ENCODE measurements around the gene GJC1. TPM values are rescaled to one million over a fixed set of nuclear protein-coding genes. Genes with fewer than 3 reads are reported as not detected.
A peak's percentile ranks its signal among the peaks of the same experiment; 100 is the strongest.
"Not testable (repeated sequence)": the region's sequence is repeated elsewhere in the genome, so short reads cannot be mapped to it uniquely, and the experiment has no call there.

GJC1 gene
- total RNA-seq, 1 experiment from 2014 or later, result 31.6 TPM

DNA sequence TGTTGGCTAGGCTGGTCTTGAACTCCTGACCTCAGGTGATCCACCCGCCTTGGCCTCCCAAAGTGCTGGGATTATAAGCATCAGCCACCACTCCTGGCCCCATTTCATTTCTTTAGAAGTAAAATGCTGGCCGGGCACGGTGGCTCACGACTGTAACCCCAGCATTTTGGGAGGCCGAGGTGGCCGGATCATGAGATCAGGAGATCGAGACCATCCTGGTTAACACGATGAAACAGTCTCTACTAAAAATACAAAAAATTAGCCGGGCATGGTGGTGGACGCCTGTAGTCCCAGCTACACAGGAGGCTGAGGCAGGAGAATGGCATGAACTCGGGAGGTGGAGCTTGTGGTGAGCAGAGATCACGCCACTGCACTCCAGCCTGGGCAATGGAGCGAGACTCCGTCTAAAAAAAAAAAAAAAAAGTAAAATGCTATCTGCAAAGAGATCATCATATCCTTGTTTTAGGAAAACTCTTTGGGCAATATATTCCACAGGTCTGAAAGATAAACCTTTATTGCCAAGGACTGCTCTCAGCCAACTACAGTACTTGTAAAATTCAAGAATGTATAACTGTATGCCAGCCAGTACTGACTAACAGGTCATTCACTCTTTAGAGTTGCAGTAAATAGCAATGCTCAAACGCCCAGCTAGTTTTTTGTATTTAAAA lies 3.8 kb downstream of the GJC1 start:
- Histone ChIP-seq H3K4me3 (ENCODE audit: low read depth, low read length, poor library complexity, severe bottlenecking) (no peak overlapping the region), H3K36me3 (ENCODE audit: insufficient read depth, low read length, poor library complexity, severe bottlenecking) (no peaks in the 10 kb centered on the region), H3K27me3 (replicated peaks; ENCODE audit: insufficient read depth, low read depth, low read length, poor library complexity) (no peaks in the 10 kb centered on the region), H3K4me1 (ENCODE audit: insufficient read depth, low read length, poor library complexity, severe bottlenecking) (peaks cover 9% of the 10 kb centered on the region), H3K27ac (ENCODE audit: low read depth, low read length, poor library complexity, severe bottlenecking) (no peak overlapping the region), H3K9me3 (ENCODE audit: low read depth, low read length, poor library complexity, severe bottlenecking) (no peaks in the 10 kb centered on the region)
- TF ChIP-seq, protein P1, sequence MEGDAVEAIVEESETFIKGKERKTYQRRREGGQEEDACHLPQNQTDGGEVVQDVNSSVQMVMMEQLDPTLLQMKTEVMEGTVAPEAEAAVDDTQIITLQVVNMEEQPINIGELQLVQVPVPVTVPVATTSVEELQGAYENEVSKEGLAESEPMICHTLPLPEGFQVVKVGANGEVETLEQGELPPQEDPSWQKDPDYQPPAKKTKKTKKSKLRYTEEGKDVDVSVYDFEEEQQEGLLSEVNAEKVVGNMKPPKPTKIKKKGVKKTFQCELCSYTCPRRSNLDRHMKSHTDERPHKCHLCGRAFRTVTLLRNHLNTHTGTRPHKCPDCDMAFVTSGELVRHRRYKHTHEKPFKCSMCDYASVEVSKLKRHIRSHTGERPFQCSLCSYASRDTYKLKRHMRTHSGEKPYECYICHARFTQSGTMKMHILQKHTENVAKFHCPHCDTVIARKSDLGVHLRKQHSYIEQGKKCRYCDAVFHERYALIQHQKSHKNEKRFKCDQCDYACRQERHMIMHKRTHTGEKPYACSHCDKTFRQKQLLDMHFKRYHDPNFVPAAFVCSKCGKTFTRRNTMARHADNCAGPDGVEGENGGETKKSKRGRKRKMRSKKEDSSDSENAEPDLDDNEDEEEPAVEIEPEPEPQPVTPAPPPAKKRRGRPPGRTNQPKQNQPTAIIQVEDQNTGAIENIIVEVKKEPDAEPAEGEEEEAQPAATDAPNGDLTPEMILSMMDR (conservative IDR thresholded peaks at IDR 0.05; ENCODE audit: low read depth, low read length), result no peak
- no peak for TF ChIP-seq EZH2 (IDR thresholded peaks at IDR 0.05; ENCODE audit: borderline replicate concordance, low read depth, low read length, poor library complexity, severe bottlenecking)
- CTCF ChIA-PET, result no interaction called here
- intact Hi-C loops (cut with micrococcal nuclease; ENCODE audit: unreplicated experiment), result no loop called here
- no peak for DNase-seq (ENCODE audit: low spot score)
- no TSS peak for BruUV-seq (replicated peaks)
- POLR2A ChIA-PET (ENCODE audit: low non-redundant PET), result interaction anchor here (0.7 kb wide), 1 partner anchor 59 kb away, joined by 4 read pairs; no protein-coding TSS in a partner anchor

DNA sequence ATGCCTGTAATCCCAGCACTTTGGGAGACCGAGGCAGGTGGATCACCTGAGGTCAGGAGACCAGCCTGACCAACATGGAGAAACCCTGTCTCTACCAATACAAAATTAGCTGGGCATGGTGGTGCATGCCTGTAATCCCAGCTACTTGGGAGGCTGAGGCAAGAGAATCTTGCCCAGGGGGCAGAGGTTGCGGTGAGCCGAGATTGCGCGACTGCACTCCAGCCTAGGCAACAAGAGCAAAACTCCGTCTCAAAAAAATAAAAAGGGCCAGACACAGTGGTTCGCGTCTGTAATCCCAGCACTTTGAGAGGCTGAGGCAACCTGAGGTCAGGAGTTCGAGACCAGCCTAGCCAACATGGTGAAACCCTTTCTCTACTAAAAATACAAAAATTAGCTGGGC lies 4.9 kb downstream of the GJC1 start:
- H3K36me3 ChIP-seq (ENCODE audit: insufficient read depth, low read length, poor library complexity, severe bottlenecking); H3K4me3 ChIP-seq (ENCODE audit: low read depth, low read length, poor library complexity, severe bottlenecking); BruUV-seq (replicated peaks); H3K27ac ChIP-seq (ENCODE audit: low read depth, low read length, poor library complexity, severe bottlenecking); H3K27me3 ChIP-seq (replicated peaks; ENCODE audit: insufficient read depth, low read depth, low read length, poor library complexity); intact Hi-C loops (cut with micrococcal nuclease; ENCODE audit: unreplicated experiment); DNase-seq (ENCODE audit: low spot score); POLR2A ChIA-PET (ENCODE audit: low non-redundant PET); CTCF ChIA-PET; H3K9me3 ChIP-seq (ENCODE audit: low read depth, low read length, poor library complexity, severe bottlenecking): not testable (repeated sequence)
- H3K4me1 ChIP-seq (ENCODE audit: insufficient read depth, low read length, poor library complexity, severe bottlenecking), result peaks cover 19% of the 10 kb centered on the region

DNA sequence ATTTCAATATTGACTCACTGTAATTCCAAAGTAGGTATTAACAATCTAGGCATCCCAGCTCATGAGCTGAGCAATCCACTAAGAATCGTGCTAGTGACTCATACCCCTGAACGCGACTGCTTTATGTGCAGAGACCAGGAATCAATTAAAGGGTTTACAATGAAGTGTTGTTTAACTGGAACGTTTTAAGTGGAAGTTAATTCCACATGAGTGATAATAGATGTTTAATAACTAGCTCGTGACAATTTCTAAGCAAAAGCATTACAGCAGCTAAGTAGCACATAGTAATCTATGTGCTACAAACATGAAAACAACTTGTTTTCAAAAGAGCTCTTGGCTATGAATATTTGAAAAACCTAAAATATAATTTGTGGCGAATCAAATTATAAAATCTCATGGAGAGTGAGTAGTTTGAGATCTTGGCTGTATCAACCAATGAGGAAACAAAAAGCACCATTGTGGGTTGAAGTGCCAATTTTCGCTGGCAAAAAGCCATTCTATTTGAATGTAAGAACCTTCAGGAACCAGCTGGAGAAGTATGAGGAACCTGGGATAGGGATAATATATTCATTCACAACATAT lies 9.4 kb downstream of the GJC1 start:
- no peaks in the 10 kb centered on the region for H3K27me3 ChIP-seq (replicated peaks; ENCODE audit: insufficient read depth, low read depth, low read length, poor library complexity)
- peaks cover 12% of the 10 kb centered on the region for H3K4me1 ChIP-seq (ENCODE audit: insufficient read depth, low read length, poor library complexity, severe bottlenecking)
- POLR2A ChIA-PET (ENCODE audit: low non-redundant PET), result no interaction called here
- peak; percentile 78 for DNase-seq (ENCODE audit: low spot score)
- H3K27ac ChIP-seq (ENCODE audit: low read depth, low read length, poor library complexity, severe bottlenecking), result no peak overlapping the region
- TF ChIP-seq, protein P1 (conservative IDR thresholded peaks at IDR 0.05; ENCODE audit: low read depth, low read length), result no peak
- no peak for TF ChIP-seq EZH2 (IDR thresholded peaks at IDR 0.05; ENCODE audit: borderline replicate concordance, low read depth, low read length, poor library complexity, severe bottlenecking)
- no peaks in the 10 kb centered on the region for H3K36me3 ChIP-seq (ENCODE audit: insufficient read depth, low read length, poor library complexity, severe bottlenecking)
- no peak overlapping the region for H3K4me3 ChIP-seq (ENCODE audit: low read depth, low read length, poor library complexity, severe bottlenecking)
- no TSS peak for BruUV-seq (replicated peaks)
- no peaks in the 10 kb centered on the region for H3K9me3 ChIP-seq (ENCODE audit: low read depth, low read length, poor library complexity, severe bottlenecking)
- CTCF ChIA-PET, result interaction anchor here (0.6 kb wide), 1 partner anchor 277 kb away, joined by 3 read pairs; no protein-coding TSS in a partner anchor
- intact Hi-C loops (cut with micrococcal nuclease; ENCODE audit: unreplicated experiment), result no loop called here

DNA sequence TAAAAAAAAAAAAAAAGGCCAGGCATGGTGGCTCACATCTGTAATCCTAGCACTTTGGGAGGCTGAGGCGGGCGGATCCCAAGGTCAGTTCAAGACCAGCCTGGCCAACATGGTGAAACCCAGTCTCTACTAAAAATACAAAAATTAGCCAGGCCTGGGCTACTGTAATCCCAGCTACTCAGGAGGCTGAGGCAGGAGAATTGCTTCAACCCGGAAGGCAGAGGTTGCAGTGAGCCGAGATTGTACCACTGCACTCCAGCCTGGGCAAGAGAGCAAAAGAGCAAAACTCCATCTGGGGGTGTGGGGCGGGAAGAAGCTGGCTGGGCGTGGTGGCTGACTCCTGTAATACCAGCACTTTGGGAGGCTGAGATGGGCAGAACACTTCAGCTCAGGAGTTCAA lies 11.6 kb downstream of the GJC1 start:
- H3K27me3 ChIP-seq (replicated peaks; ENCODE audit: insufficient read depth, low read depth, low read length, poor library complexity); H3K27ac ChIP-seq (ENCODE audit: low read depth, low read length, poor library complexity, severe bottlenecking); H3K36me3 ChIP-seq (ENCODE audit: insufficient read depth, low read length, poor library complexity, severe bottlenecking); intact Hi-C loops (cut with micrococcal nuclease; ENCODE audit: unreplicated experiment); H3K4me3 ChIP-seq (ENCODE audit: low read depth, low read length, poor library complexity, severe bottlenecking); DNase-seq (ENCODE audit: low spot score); CTCF ChIA-PET; BruUV-seq (replicated peaks); H3K9me3 ChIP-seq (ENCODE audit: low read depth, low read length, poor library complexity, severe bottlenecking); POLR2A ChIA-PET (ENCODE audit: low non-redundant PET): not testable (repeated sequence)
- H3K4me1 ChIP-seq (ENCODE audit: insufficient read depth, low read length, poor library complexity, severe bottlenecking), result peaks cover 12% of the 10 kb centered on the region
